Esophagus squamous epithelium (tissue), 5 donors: Measurements from ENCODE around the gene ETFRF1. TPM values are rescaled to one million over a fixed set of nuclear protein-coding genes. Genes with fewer than 3 reads are reported as not detected.

ENCODE experiments used
- DNase-seq: peaks from one replicate; lab custom pipeline; 2025; lab: John Stamatoyannopoulos, UW
- H3K27ac ChIP-seq, 4 donors: fragments of 200-600 bp; sonication (generic); one replicate each; pipeline ENCODE4 v1.5.1; 2016 to 2019; ENCODE audit warnings: mild to moderate bottlenecking in 1 of 4
- H3K27me3 ChIP-seq, 4 donors: fragments of 200-600 bp; sonication (generic); 1 replicate in 3 of 4; 2 replicates in 1 of 4; pipeline versions ENCODE4 v1.5.1 to v1.6.0; 2017 to 2021; ENCODE audit warnings: antibody characterized with exemption in 1 of 4
- H3K36me3 ChIP-seq, 3 donors: fragments of 200-600 bp; sonication (generic); one replicate each; pipeline ENCODE4 v1.5.1; 2016 to 2019
- H3K4me1 ChIP-seq, 3 donors: fragments of 200-600 bp; sonication (generic); one replicate each; pipeline ENCODE4 v1.5.1; 2017 to 2019
- H3K4me3 ChIP-seq, 4 donors: fragments of 200-600 bp; sonication (generic); 1 replicate in 3 of 4; 2 replicates in 1 of 4; pipeline ENCODE4 v1.5.1; 2016 to 2019; ENCODE audit warnings: mild to moderate bottlenecking in 2 of 4, moderate library complexity in 1 of 4
- H3K9me3 ChIP-seq, 3 donors: fragments of 200-600 bp; sonication (generic); one replicate each; pipeline ENCODE4 v1.5.1; 2016 to 2019
- CTCF ChIP-seq, 6 experiments: fragments of 450-650 bp in 4 of 6; fragments of 200-600 bp in 2 of 6; sonication (generic) in 2 of 6; IDR thresholded peaks; one replicate each; pipeline ENCODE4 v1.5.1; 2016 to 2019; ENCODE audit warnings: antibody characterized with exemption in 6 of 6, mild to moderate bottlenecking in 4 of 6, moderate library complexity in 4 of 6
- POLR2A ChIP-seq, 4 donors: fragments of 450-650 bp; IDR thresholded peaks; one replicate each; pipeline ENCODE4 v1.6.1; 2017; ENCODE audit warnings: antibody characterized with exemption in 4 of 4, mild to moderate bottlenecking in 4 of 4, moderate library complexity in 3 of 4
- WGBS, 2 donors: methylation state at CpG; one replicate each; pipeline ENCODE4 v1.1.5; 2018; 5-methylcytosine and 5-hydroxymethylcytosine counted together
- intact Hi-C: fragments of 100-400 bp; cut with DNase I; formaldehyde crosslinking; loops from one replicate; pipeline ENCODE4 v1.15.0; 2022
- total RNA-seq, 4 donors: library from RNA; depleted of rRNA; stranded (reverse); fragments of >200 nt; gene quantifications; one replicate each; pipeline ENCODE4 v1.1.0, GENCODE V29; 2016
- donor health status: DM: yes; HTN: yes; CAD: no.

ETFRF1 gene
- total RNA-seq, 4 donors from 2014 or later: 18.3 to 26.7 (median 25.3) TPM

- Histone ChIP-seq H3K27me3 (no peaks in the 10 kb centered on the region), H3K9me3 (no peaks in the 10 kb centered on the region), H3K4me1 (peaks cover 0 to 22% (median 12%) of the 10 kb centered on the region in 3 donors), H3K36me3 (no peaks in the 10 kb centered on the region), H3K27ac (peak overlapping the region in 3 of 4 donors; percentile 95 to 96 (median 96)), H3K4me3 (peak overlapping the region; percentile 70 to 90 (median 82))
- no peak for TF ChIP-seq POLR2A (IDR thresholded peaks at IDR 0.05)
- 15 to 18% methylated on average over 1 of the region's 1 CpG for WGBS, 2 donors
- intact Hi-C loops: no loop called here
- no peak for DNase-seq
Observed at GRCh38 chr12:25194214-25194613, 823 bp upstream of the ETFRF1 start.

DNA sequence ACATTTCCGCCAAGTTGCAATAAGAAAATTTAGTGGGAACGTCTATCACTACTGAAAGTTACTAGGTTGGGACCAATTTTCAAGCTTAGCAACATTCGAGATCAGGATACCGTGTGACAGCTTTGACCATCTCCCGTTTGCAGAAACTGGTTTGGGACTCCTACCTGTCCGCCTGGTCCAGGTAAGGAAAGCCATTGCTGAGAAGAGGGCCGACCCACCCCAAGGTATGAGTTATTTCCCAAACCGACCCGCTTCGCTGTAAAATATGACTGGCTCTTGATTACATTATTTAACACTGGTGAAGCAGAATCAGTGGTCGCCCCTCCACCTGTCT is 348 bp upstream of the ETFRF1 start:
- TF ChIP-seq POLR2A (IDR thresholded peaks at IDR 0.05) (no peak), CTCF (IDR thresholded peaks at IDR 0.05) (no peak)
- Histone ChIP-seq H3K4me1 (peaks cover 0 to 22% (median 12%) of the 10 kb centered on the region in 3 donors), H3K27ac (peak overlapping the region; percentile 87 to 96 (median 96)), H3K36me3 (no peaks in the 10 kb centered on the region), H3K4me3 (peak overlapping the region; percentile 70 to 90 (median 82)), H3K27me3 (no peaks in the 10 kb centered on the region), H3K9me3 (no peaks in the 10 kb centered on the region)
- no peak for DNase-seq
- intact Hi-C loops: no loop called here
- WGBS, 2 donors: 6 to 21% methylated on average over 4 to 10 of the region's 11 CpGs

- no peaks in the 10 kb centered on the region for H3K9me3 ChIP-seq
- intact Hi-C loops: no loop called here
- H3K27ac ChIP-seq: no peak overlapping the region
- 61 to 67% methylated on average over 2 of the region's 2 CpGs for WGBS, 2 donors
- DNase-seq: no peak
- no peak overlapping the region for H3K4me3 ChIP-seq
- no peaks in the 10 kb centered on the region for H3K36me3 ChIP-seq
- peaks cover 0 to 28% (median 12%) of the 10 kb centered on the region in 3 donors for H3K4me1 ChIP-seq
- TF ChIP-seq POLR2A (IDR thresholded peaks at IDR 0.05) (no peak), CTCF (IDR thresholded peaks at IDR 0.05) (no peak)
- no peaks in the 10 kb centered on the region for H3K27me3 ChIP-seq
Observed at GRCh38 chr12:25197608-25198007, 2.6 kb downstream of the ETFRF1 start.

DNA sequence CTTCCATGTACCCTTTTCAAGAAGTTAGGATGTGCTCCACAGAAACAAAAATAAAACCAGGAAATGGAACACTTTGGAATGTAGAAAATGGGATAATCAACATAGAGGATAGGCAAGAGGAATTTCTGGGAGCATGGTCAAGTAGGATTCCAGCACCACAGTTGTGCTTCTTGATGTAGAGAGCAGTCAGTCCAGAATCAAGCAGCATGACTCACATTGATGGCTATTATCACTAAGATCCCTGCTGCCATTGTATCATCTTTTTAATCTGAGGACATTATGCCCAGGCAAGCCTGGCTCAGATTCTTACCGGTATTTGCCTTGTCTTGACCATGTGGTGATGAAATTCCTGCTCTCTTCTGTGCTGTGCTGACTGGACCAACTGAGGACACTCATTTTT is 5.7 kb downstream of the ETFRF1 start:
- 38 to 45% methylated on average over 1 of the region's 1 CpG for WGBS, 2 donors

DNA sequence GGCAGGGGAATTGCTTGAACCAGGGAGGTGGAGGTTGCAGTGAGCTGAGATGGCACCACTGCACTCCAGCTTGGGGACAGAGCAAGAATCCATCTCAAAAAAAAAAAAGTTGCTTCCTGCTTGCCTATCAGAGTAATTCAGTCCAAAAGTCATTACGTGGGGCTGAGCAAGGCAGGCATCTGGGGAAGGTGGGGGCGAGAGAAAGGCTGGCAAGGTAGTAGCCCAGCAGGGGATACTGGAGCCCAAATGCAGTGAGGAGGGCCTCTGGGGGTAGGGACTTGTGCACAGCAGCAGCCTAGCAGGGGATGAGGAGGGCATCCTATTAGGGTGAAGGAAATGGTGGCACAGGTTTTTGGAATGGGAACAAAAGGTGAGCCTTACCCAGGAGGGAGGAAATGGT is 7.1 kb downstream of the ETFRF1 start:
- Histone ChIP-seq H3K4me1 (peaks cover 0 to 6% (median 0%) of the 10 kb centered on the region in 3 donors), H3K4me3 (no peak overlapping the region), H3K36me3 (peaks cover 0 to 41% (median 5%) of the 10 kb centered on the region in 3 donors), H3K9me3 (no peaks in the 10 kb centered on the region), H3K27ac (no peak overlapping the region), H3K27me3 (no peaks in the 10 kb centered on the region)
- intact Hi-C loops: no loop called here
- TF ChIP-seq POLR2A (IDR thresholded peaks at IDR 0.05): no peak
- no peak for TF ChIP-seq CTCF (IDR thresholded peaks at IDR 0.05)
- no peak for DNase-seq
- 88 to 100% methylated on average over 2 of the region's 2 CpGs for WGBS, 2 donors

More for the DNA sequence above, 5.7 kb downstream of the ETFRF1 start:
- peaks cover 0 to 17% (median 7%) of the 10 kb centered on the region in 3 donors for H3K4me1 ChIP-seq
- DNase-seq: no peak
- intact Hi-C loops: no loop called here
- H3K4me3 ChIP-seq: no peak overlapping the region
- no peaks in the 10 kb centered on the region for H3K9me3 ChIP-seq
- H3K27ac ChIP-seq: no peak overlapping the region
- H3K36me3 ChIP-seq: peaks cover 0 to 27% (median 0%) of the 10 kb centered on the region in 3 donors
- H3K27me3 ChIP-seq: no peaks in the 10 kb centered on the region
- TF ChIP-seq POLR2A (IDR thresholded peaks at IDR 0.05) (no peak), CTCF (IDR thresholded peaks at IDR 0.05) (no peak)

- WGBS, 2 donors: 91 to 97% methylated on average over 3 to 6 of the region's 6 CpGs
- TF ChIP-seq CTCF (IDR thresholded peaks at IDR 0.05): no peak
- no peak for TF ChIP-seq POLR2A (IDR thresholded peaks at IDR 0.05)
- H3K36me3 ChIP-seq: peaks cover 0 to 86% (median 5%) of the 10 kb centered on the region in 3 donors
Observed at GRCh38 chr12:25207411-25207810, 12.4 kb downstream of the ETFRF1 start.

More at GRCh38 chr12:25207411-25207810, 12.4 kb downstream of the ETFRF1 start:
- no peaks in the 10 kb centered on the region for H3K4me1 ChIP-seq
- H3K27me3 ChIP-seq: no peaks in the 10 kb centered on the region
- H3K27ac ChIP-seq: no peak overlapping the region
- H3K9me3 ChIP-seq: no peaks in the 10 kb centered on the region
- intact Hi-C loops: no loop called here
- H3K4me3 ChIP-seq: no peak overlapping the region
- DNase-seq: no peak
